GM21737 (cell line): ENCODE data around the gene HPS1.
"Not testable (repeated sequence)": the region's sequence is repeated elsewhere in the genome, so short reads cannot be mapped to it uniquely, and the experiment has no call there.

Source experiments
- ATAC-seq: cut with Tn5 transposase; IDR thresholded peaks from one replicate; pipeline ENCODE4 v1.9.1; 2021; ENCODE audit warnings: mild to moderate bottlenecking, moderate library complexity; ENCODE audit not compliant: unreplicated experiment

The HPS1 gene

GRCh38 chr10:98396096-98397063 lies 50.4 kb downstream of the HPS1 start:
- ATAC-seq = no peak

GRCh38 chr10:98394851-98395440 lies 51.8 kb downstream of the HPS1 start:
- ATAC-seq = no peak

GRCh38 chr10:98391578-98391991 lies 55.1 kb downstream of the HPS1 start:
- no peak for ATAC-seq

GRCh38 chr10:98391065-98391464 lies 55.7 kb downstream of the HPS1 start:
- no peak for ATAC-seq

DNA sequence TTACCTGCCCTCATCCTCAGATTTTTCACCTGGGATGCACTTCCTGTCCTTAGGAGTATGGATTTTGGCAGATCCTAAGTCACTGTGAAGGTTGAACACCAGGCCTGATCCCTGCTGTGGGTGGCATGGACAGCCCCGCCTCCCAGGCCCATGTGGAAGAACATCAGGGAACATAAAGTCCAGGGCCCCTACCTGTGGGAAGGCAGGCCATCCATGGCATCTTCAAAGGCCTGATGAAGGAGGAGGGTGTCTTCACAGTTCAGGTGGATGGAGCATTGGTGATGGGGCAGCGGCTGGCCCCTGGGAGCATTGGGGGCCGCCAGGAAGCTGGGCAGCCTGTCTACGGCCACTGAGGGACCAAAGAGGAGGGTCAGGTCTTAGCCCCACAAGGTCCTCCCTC lies 56.3 kb downstream of the HPS1 start:
- ATAC-seq = no peak

DNA sequence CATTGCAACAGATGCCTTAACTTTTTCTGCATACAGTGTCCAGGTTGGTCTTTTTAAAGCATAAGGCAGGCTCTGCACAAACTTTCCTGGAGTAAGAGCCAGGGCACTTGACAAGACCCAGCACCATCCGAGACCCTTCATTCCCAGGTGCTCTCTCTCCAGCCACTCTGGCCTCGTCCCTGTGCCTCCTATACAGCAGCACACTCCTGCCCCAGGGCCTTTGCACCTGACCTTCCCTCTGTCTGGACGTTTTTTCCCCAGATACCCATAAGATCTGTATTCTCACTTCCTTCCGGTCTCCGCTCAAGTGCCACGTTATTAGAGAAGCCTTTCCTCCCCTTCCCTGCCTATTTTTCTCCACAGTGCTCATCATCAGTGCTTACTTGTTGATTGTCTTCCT lies 57.3 kb downstream of the HPS1 start:
- no peak for ATAC-seq

DNA sequence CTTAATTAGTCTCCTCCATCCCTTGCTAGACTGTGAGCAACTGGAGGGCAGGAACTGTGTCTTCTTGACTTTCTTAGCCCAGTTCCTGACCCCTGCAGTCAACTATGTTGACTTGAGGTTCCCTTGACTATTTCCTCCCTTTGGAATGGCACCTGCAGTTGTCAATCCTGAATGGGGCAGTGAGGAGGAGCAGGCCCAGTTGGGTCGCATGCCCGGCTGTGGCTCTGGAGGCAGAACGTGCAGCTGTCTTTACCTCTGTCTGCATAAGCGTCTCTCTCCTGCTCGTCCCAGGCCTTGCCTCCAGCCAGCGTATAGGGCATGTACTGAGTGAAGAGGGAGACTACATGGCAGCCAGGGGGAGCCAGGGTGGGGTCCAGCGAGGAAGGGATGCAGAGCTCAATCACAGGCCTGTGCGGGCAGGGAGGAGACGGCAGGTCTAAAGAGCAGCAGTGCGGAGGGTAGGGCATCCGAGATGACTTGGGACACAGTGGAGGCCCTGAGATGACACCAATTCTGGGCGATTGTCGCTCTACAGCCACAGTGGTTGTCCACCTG lies 58.6 kb downstream of the HPS1 start:
- no peak for ATAC-seq

DNA sequence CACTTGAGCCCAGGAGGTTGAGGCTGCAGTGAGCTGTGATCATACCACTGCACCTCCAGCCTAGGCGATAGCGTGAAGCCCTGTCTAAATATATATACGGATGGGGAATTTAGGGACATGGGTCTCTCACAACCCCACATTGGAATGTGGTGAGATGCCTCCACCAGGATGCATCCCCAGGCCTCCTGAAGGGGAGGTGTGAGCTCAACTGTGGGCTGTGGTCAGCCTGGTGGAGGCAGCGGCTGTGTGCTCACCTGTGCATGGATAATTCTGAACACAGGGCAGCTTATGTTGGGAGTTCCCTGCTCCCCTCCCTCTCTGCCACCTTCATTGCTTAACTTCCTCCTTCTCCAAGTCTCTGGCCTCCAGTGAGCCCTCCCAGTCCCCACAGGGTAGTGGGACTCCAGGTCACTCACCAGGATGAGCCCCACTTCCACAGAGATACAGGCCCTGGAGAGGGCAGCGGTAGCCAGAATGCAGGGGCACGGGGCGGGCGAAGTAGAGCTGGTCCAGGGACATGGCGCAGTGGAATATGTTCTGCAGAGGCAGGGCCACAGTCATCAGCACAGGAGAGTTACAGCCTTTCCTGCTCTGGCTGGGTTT lies 62.1 kb downstream of the HPS1 start:
- no peak for ATAC-seq

GRCh38 chr10:98383869-98384268 lies 62.9 kb downstream of the HPS1 start:
- ATAC-seq = no peak

DNA sequence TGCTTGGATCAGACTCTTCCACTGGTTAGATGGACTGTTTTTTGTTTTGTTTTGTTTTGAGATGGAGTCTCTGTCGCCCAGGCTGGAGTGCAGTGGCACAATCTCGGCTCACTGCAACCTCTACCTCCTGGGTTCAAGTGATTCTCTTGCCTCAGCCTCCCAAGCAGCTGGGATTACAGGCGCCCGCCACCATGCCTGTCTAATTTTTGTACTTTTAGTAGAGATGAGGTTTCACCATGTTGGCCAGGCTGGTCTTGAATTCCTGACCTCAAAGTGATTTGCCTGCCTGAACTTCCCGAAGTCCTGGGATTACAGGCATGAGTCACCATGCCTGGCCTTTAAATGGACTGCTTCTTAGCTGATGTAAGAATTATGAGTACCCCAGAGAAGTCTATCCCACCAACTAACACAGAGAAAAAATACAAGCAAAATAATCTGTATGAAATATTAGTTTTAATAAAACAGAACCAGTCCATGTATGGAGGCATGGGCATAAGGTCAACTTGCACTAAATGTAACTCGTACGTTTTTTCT lies 63.5 kb downstream of the HPS1 start:
- ATAC-seq = not testable (repeated sequence)

GRCh38 chr10:98382691-98383101 lies 64.0 kb downstream of the HPS1 start:
- ATAC-seq = no peak

DNA sequence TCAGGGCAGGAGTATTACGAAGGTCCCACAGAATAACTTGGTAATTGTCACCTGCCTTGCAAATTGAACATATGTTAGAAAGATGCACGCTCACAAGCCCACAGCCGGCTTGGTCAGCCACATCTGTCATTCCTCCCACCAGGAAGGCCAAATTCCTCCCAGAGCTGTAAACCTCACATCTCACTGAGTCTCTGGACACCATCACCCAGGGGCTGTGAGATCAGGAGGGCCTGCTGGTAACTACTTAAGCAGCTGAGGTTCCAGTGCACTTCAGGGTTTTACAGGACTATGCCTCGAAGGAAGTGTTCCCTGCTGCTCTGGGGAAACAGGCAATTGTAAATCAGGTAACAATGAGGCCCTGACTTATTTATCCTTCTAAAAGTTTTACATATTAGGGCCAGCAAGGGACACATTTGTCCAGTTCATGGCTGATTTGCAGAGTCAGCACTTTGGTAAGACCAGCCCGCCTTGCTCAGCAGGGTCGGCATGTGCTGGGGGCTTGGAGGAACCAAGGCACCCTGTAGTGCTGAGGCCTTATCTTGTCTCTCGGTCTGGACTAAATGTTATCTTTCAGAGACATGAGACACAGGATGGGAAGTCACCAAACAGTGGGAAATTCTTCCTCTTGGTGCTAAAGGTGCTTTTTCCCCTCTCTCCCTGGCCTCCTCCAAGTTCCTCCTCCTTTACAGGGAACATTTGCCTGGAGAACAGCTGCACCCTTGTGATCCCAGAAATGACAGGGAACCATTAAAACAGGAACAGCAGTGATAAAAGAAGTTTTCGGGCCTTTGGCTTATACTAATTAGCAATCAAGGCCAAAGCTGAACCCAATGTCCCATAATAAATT lies 66.0 kb downstream of the HPS1 start:
- ATAC-seq = no peak

GRCh38 chr10:98378722-98379121 lies 68.0 kb downstream of the HPS1 start:
- no peak for ATAC-seq

GRCh38 chr10:98377536-98377935 lies 69.2 kb downstream of the HPS1 start:
- ATAC-seq = no peak

DNA sequence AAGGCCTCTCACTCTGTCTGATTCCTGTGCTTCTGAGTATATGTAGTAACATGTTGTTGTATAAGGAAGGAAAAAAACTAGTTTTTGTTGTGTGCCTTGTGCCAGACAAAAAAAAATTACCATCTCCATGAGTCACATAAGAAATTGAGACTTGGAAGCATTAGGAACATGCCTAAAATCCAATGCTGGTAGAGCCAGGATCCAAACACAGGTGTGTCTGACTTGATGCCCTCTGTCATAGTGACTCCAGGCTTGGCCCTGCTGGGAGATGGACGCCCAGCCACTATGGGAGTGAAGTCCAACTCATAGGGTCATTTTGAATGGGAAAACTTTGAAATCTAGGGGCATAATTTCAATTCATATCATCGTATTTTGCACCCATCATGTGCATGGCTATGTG lies 69.7 kb downstream of the HPS1 start:
- no peak for ATAC-seq

- ATAC-seq = no peak
Measured at GRCh38 chr10:98376485-98376884, 70.2 kb downstream of the HPS1 start.

GRCh38 chr10:98374217-98374985 lies 72.3 kb downstream of the HPS1 start:
- ATAC-seq = no peak

GRCh38 chr10:98373260-98374040 lies 73.3 kb downstream of the HPS1 start:
- ATAC-seq = no peak
